HL-60 (cell line): Measurements from ENCODE around the gene OR2T6.

ENCODE experiments used
- DNase-seq, 2 experiments: peaks; one replicate each; pipeline ENCODE4 v3.0.0-alpha.2; 2010 to 2020; ENCODE audit warnings: low read depth in 1 of 2, low spot score in 1 of 2
- H3K27ac ChIP-seq: fragments of 250-450 bp; sonication (Bioruptor Pico); replicated peaks from 2 replicates; pipeline ENCODE4 v1.5.1; 2020; ENCODE audit warnings: mild to moderate bottlenecking, moderate library complexity
- H3K27me3 ChIP-seq: fragments of 250-450 bp; sonication (Bioruptor Pico); 2 replicates; pipeline ENCODE4 v1.5.1; 2021; ENCODE audit warnings: mild to moderate bottlenecking, moderate library complexity; ENCODE audit not compliant: insufficient read depth, poor library complexity, severe bottlenecking
- H3K4me3 ChIP-seq: replicated peaks from 2 replicates; pipeline ENCODE4 v1.5.1; 2011; ENCODE audit warnings: mild to moderate bottlenecking, control low read depth, low read length; ENCODE audit not compliant: insufficient read depth
- CTCF ChIP-seq: IDR thresholded peaks from one replicate; pipeline ENCODE4 v1.5.1; 2011; ENCODE audit warnings: low read length, control low read depth, inconsistent platforms; ENCODE audit not compliant: insufficient read depth
- GABPA ChIP-seq: IDR thresholded peaks from 2 replicates; pipeline ENCODE4 v1.6.1; 2012; ENCODE audit warnings: low read depth
- POLR2AphosphoS5 ChIP-seq: IDR thresholded peaks from 2 replicates; pipeline ENCODE4 v1.6.1; 2012; ENCODE audit warnings: low read depth
- REST ChIP-seq: IDR thresholded peaks from 2 replicates; pipeline ENCODE4 v1.6.1; 2012; ENCODE audit warnings: low read depth; ENCODE audit not compliant: insufficient replicate concordance
- SPI1 ChIP-seq: IDR thresholded peaks from 2 replicates; pipeline ENCODE4 v1.6.1; 2012; ENCODE audit warnings: low read depth, mild to moderate bottlenecking, borderline replicate concordance

The OR2T6 gene

GRCh38 chr1:248388426-248388825 lies 12.9 kb downstream of the OR2T6 start:
- no peaks in the 10 kb centered on the region for H3K27me3 ChIP-seq
- TF ChIP-seq CTCF (no peak), REST (no peak), GABPA (no peak), SPI1 (no peak), POLR2AphosphoS5 (no peak)
- no peak for DNase-seq

GRCh38 chr1:248393050-248393449 lies 17.5 kb downstream of the OR2T6 start:
- TF ChIP-seq REST, result no peak
- TF ChIP-seq POLR2AphosphoS5, result no peak
- no peak for TF ChIP-seq GABPA
- no peak for TF ChIP-seq SPI1
- no peak for TF ChIP-seq CTCF
- no peak overlapping the region for H3K4me3 ChIP-seq
- no peak overlapping the region for H3K27ac ChIP-seq
- no peaks in the 10 kb centered on the region for H3K27me3 ChIP-seq
- DNase-seq, result no peak

More at GRCh38 chr1:248388426-248388825, 12.9 kb downstream of the OR2T6 start:
- Histone ChIP-seq H3K4me3 (no peak overlapping the region), H3K27ac (no peak overlapping the region)

- H3K27me3 ChIP-seq, result no peaks in the 10 kb centered on the region
- no peak for TF ChIP-seq REST
- no peak for TF ChIP-seq SPI1
- no peak for TF ChIP-seq POLR2AphosphoS5
- TF ChIP-seq CTCF, result no peak
- no peak for TF ChIP-seq GABPA
- DNase-seq, result no peak
- H3K4me3 ChIP-seq, result no peak within 1 kb of the TSS
- H3K27ac ChIP-seq, result no peak within 1 kb of the TSS
Measured at GRCh38 chr1:248402748-248403147, 27.2 kb downstream of the OR2T6 start, which contains the start of gene OR2T1. OR2T1 (plus strand) TSS chr1:248403048; CDS start chr1:248406148, 3,100 bp downstream.
